NCI-H128 (cell line): Measurements from ENCODE around the gene CREBBP.
"Not testable (repeated sequence)": the region's sequence is repeated elsewhere in the genome, so short reads cannot be mapped to it uniquely, and the experiment has no call there.

ENCODE experiments used
- DNase-seq: peaks from one replicate; lab custom pipeline; 2025; ENCODE audit not compliant: unreplicated experiment; lab: John Stamatoyannopoulos, UW

Gene CREBBP

GRCh38 chr16:3880623-3881498, at the start of gene CREBBP:
Gene CREBBP (minus strand): TSS chr16:3880713. CDS start chr16:3879916, 797 bp downstream.
- DNase-seq = peak; percentile 48

GRCh38 chr16:3927147-3927546, 46.6 kb upstream of the CREBBP start:
- DNase-seq = not testable (repeated sequence)

GRCh38 chr16:3924763-3925162, 44.2 kb upstream of the CREBBP start:
- no peak for DNase-seq

GRCh38 chr16:3922241-3922640, 41.7 kb upstream of the CREBBP start:
- no peak for DNase-seq

GRCh38 chr16:3920206-3920605, 39.7 kb upstream of the CREBBP start:
- DNase-seq = no peak

- DNase-seq = no peak
These were observed 38.9 kb upstream of the CREBBP start for GRCh38 chr16:3919413-3919812.

GRCh38 chr16:3915426-3916260, 35.1 kb upstream of the CREBBP start:
- no peak for DNase-seq

- DNase-seq = no peak
These were observed 32.4 kb upstream of the CREBBP start for GRCh38 chr16:3912897-3913296.

GRCh38 chr16:3912373-3912772, 31.9 kb upstream of the CREBBP start:
- no peak for DNase-seq

- DNase-seq = not testable (repeated sequence)
These were observed 31.2 kb upstream of the CREBBP start for GRCh38 chr16:3911741-3912140.

GRCh38 chr16:3909791-3910583, 29.5 kb upstream of the CREBBP start:
- DNase-seq = no peak

- no peak for DNase-seq
These were observed 28.5 kb upstream of the CREBBP start for GRCh38 chr16:3908951-3909437.

- DNase-seq = no peak
These were observed 27.1 kb upstream of the CREBBP start for GRCh38 chr16:3907586-3907985.

GRCh38 chr16:3906363-3906762, 25.9 kb upstream of the CREBBP start:
- no peak for DNase-seq

GRCh38 chr16:3904875-3905274, 24.4 kb upstream of the CREBBP start:
- DNase-seq = no peak

GRCh38 chr16:3890091-3890490, 9.6 kb upstream of the CREBBP start:
- no peak for DNase-seq

GRCh38 chr16:3889059-3889458, 8.5 kb upstream of the CREBBP start:
- no peak for DNase-seq

GRCh38 chr16:3885999-3886398, 5.5 kb upstream of the CREBBP start:
- DNase-seq = not testable (repeated sequence)

- DNase-seq = no peak
These were observed 3.9 kb upstream of the CREBBP start for GRCh38 chr16:3884398-3884797.

- no peak for DNase-seq
These were observed 2.0 kb upstream of the CREBBP start for GRCh38 chr16:3882531-3882930.

- DNase-seq = no peak
These were observed 1.0 kb upstream of the CREBBP start for GRCh38 chr16:3881499-3881990.
